Mesothelial cell of epicardium (in vitro differentiated cells): ENCODE measurements around the gene PTTG2. TPM values are rescaled to one million over a fixed set of nuclear protein-coding genes. Genes with fewer than 3 reads are reported as not detected.
"Not testable (repeated sequence)": the region's sequence is repeated elsewhere in the genome, so short reads cannot be mapped to it uniquely, and the experiment has no call there.

Experiments
- DNase-seq, 2 experiments: peaks; one replicate each; pipeline ENCODE4 v3.0.0; 2021; ENCODE audit warnings: low spot score in 2 of 2; ENCODE audit not compliant: unreplicated experiment in 2 of 2
- H3K27ac Mint-ChIP-seq: 2 replicates; pipeline ENCODE4 v1.8.0; 2021; ENCODE audit warnings: mixed read lengths
- H3K27me3 Mint-ChIP-seq: 2 replicates; pipeline ENCODE4 v1.8.0; 2021; ENCODE audit warnings: low read depth, mixed read lengths
- H3K36me3 Mint-ChIP-seq: 2 replicates; pipeline ENCODE4 v1.8.0; 2021; ENCODE audit warnings: mixed read lengths
- H3K4me1 Mint-ChIP-seq: 2 replicates; pipeline ENCODE4 v1.8.0; 2021; ENCODE audit warnings: mixed read lengths
- H3K4me3 Mint-ChIP-seq: 2 replicates; pipeline ENCODE4 v1.8.0; 2021; ENCODE audit warnings: mild to moderate bottlenecking, moderate library complexity, mixed read lengths
- H3K9me3 Mint-ChIP-seq: 2 replicates; pipeline ENCODE4 v1.8.0; 2021; ENCODE audit warnings: mixed read lengths
- total RNA-seq: library from RNA; stranded (reverse); gene quantifications from 3 replicates; pipeline ENCODE4 v1.2.1, GENCODE V29; 2021
- TF ChIP-seq, protein P1 (sequence below): fragments of 200-600 bp; sonication (generic); IDR thresholded peaks from one replicate; pipeline ENCODE4 v1.5.0; 2021; ENCODE audit warnings: antibody characterized with exemption; ENCODE audit not compliant: unreplicated experiment

Gene PTTG2
- total RNA-seq = not detected in 3 replicates

DNA sequence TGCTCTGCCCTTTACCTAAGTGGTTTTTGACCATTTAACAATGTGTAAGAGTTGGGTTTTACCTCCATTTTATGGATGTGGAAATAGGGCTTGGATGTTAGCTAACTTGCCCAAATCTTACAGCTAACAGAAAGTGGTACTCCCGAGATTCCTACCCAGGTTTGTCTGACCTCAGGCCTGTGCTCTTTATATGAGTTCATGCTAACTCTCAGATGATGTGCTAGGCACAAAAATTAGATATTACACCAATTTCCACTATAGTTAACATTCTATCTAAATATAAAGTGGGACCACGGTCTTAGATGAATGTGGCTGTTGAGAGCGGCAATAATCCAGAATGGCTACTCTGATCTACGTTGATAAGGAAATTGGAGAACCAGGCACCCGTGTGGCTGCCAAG, at the start of gene PTTG2:
TSS of gene PTTG2 (plus strand) at position 301 of the 400 bp plus-strand sequence. CDS start at position 338, 37 bp downstream.
- peaks cover 17% of the 10 kb centered on the region for H3K4me1 Mint-ChIP-seq
- TF ChIP-seq, protein P1, sequence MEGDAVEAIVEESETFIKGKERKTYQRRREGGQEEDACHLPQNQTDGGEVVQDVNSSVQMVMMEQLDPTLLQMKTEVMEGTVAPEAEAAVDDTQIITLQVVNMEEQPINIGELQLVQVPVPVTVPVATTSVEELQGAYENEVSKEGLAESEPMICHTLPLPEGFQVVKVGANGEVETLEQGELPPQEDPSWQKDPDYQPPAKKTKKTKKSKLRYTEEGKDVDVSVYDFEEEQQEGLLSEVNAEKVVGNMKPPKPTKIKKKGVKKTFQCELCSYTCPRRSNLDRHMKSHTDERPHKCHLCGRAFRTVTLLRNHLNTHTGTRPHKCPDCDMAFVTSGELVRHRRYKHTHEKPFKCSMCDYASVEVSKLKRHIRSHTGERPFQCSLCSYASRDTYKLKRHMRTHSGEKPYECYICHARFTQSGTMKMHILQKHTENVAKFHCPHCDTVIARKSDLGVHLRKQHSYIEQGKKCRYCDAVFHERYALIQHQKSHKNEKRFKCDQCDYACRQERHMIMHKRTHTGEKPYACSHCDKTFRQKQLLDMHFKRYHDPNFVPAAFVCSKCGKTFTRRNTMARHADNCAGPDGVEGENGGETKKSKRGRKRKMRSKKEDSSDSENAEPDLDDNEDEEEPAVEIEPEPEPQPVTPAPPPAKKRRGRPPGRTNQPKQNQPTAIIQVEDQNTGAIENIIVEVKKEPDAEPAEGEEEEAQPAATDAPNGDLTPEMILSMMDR = no peak
- DNase-seq = no peak
- H3K36me3 Mint-ChIP-seq = no peaks in the 10 kb centered on the region
- H3K27me3 Mint-ChIP-seq = no peaks in the 10 kb centered on the region
- no peaks in the 10 kb centered on the region for H3K9me3 Mint-ChIP-seq
- no peak within 1 kb of the TSS for H3K4me3 Mint-ChIP-seq
- H3K27ac Mint-ChIP-seq = peak within 1 kb of the TSS; percentile 13

DNA sequence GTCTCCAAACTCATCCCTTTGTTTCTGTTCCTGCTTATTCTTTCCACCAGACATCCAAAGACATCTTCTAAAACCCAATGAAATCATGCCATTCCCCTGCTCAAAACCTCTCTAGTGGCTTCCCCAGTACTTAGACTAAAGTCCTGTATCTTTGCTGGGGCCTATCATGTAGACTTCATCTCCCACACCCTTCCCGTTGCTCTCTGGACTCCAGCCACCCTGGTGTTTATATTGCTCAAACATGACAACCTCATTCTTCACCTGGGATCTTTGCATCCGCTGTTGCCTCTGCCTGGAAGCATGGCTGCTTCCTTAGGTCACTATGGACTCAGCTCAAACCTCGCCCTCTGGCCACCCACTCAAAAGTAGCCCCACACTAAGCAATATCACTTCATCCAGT, 45.7 kb upstream of the PTTG2 start:
- Mint-ChIP-seq H3K27ac (no peak overlapping the region), H3K9me3 (no peaks in the 10 kb centered on the region), H3K4me3 (no peak overlapping the region), H3K27me3 (peaks cover 13% of the 10 kb centered on the region), H3K36me3 (no peaks in the 10 kb centered on the region), H3K4me1 (peaks cover 5% of the 10 kb centered on the region)
- TF ChIP-seq, protein P1 = no peak
- DNase-seq = no peak

DNA sequence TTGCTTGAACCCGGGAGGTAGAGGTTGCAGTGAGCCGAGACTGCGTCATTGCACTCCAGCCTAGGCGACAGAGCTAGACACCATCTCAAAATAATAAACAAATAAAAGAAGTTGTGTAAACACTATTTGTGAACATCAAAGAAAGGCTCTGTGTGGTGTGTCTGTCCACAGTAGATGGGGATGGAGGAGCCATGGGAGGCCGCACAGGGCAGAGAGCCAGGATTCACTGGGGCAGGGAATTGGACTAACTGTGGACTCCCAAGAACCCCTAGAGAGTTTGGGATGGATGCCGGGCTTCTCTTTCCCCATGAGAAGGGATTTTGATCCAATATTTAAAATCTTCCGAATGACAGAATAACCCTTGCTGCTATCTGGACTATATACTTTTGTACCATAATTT, 42.8 kb upstream of the PTTG2 start:
- DNase-seq = no peak
- peaks cover 5% of the 10 kb centered on the region for H3K27me3 Mint-ChIP-seq
- no peaks in the 10 kb centered on the region for H3K36me3 Mint-ChIP-seq
- no peak overlapping the region for H3K4me3 Mint-ChIP-seq
- TF ChIP-seq, protein P1 = no peak
- H3K4me1 Mint-ChIP-seq = peaks cover 5% of the 10 kb centered on the region
- no peak overlapping the region for H3K27ac Mint-ChIP-seq
- H3K9me3 Mint-ChIP-seq = no peaks in the 10 kb centered on the region

DNA sequence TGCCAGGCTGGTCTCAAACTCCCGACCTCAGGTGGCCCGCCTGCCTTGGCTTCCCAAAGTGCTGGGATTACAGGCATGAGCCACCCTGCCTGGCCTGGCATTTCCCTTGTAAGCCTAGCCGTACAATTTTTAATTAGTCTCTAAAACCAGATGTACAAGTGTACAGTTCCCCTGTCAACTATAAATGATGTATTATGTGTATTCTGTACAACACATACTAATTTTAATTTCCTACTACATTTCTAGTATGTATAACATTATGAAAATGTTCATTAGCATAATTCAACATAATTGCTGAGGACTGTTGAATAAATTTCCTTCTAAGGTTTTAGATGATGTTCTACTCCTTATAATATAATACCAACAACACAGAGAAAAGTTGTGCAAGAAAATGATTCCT, 41.5 kb upstream of the PTTG2 start:
- peaks cover 4% of the 10 kb centered on the region for H3K27me3 Mint-ChIP-seq
- no peaks in the 10 kb centered on the region for H3K9me3 Mint-ChIP-seq
- TF ChIP-seq, protein P1 = no peak
- no peak for DNase-seq
- H3K27ac Mint-ChIP-seq = no peak overlapping the region
- no peaks in the 10 kb centered on the region for H3K36me3 Mint-ChIP-seq
- H3K4me1 Mint-ChIP-seq = peaks cover 5% of the 10 kb centered on the region
- H3K4me3 Mint-ChIP-seq = no peak overlapping the region

DNA sequence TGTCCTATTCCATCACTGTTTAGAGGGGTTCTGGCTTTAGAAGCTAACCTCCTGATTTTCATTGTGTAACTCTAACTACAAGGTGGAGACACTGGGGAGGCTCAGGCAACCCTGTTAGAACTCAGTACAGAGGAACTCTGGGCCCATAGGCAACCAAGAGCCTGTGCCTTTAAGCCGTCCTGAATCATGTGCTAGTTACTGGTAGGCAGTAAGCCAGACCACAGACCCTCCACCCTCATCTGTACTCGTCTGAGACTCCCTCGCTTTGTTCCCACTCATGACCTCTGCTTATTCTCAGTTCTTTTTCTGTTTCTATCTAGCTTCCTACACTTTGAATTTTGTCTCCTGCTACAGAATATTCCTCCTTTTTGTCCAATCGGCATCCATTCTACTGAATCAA, 37.9 kb upstream of the PTTG2 start:
- no peak overlapping the region for H3K27ac Mint-ChIP-seq
- no peaks in the 10 kb centered on the region for H3K9me3 Mint-ChIP-seq
- H3K27me3 Mint-ChIP-seq = peaks cover 3% of the 10 kb centered on the region
- H3K36me3 Mint-ChIP-seq = no peaks in the 10 kb centered on the region
- DNase-seq = no peak
- H3K4me1 Mint-ChIP-seq = peaks cover 10% of the 10 kb centered on the region
- no peak overlapping the region for H3K4me3 Mint-ChIP-seq
- TF ChIP-seq, protein P1 = no peak

DNA sequence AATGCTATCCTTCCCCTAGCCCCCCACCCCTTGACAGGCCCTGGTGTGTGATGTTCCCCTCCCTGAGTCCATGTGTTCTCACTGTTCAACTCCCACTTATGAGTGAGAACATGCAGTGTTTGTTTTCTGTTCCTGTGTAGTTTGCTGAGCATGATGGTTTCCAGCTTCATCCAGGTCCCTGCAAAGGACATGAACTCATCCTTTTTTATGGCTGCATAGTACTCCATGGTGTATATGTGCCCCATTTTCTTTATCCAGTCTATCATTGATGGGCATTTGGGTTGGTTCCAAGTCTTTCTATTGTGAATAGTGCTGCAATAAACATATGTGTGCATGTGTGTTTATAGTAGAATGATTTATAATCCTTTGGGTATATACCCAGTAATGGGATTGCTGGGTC, 37.1 kb upstream of the PTTG2 start:
- H3K4me3 Mint-ChIP-seq, H3K4me1 Mint-ChIP-seq, H3K27ac Mint-ChIP-seq, H3K27me3 Mint-ChIP-seq, H3K9me3 Mint-ChIP-seq, H3K36me3 Mint-ChIP-seq, DNase-seq: not testable (repeated sequence)
